ENCODE measurements around the gene GRIA1.
A peak's percentile ranks its signal among the peaks of the same experiment; 100 is the strongest.
"Not testable (repeated sequence)": the region's sequence is repeated elsewhere in the genome, so short reads cannot be mapped to it uniquely, and the experiment has no call there.

The GRIA1 gene

DNA sequence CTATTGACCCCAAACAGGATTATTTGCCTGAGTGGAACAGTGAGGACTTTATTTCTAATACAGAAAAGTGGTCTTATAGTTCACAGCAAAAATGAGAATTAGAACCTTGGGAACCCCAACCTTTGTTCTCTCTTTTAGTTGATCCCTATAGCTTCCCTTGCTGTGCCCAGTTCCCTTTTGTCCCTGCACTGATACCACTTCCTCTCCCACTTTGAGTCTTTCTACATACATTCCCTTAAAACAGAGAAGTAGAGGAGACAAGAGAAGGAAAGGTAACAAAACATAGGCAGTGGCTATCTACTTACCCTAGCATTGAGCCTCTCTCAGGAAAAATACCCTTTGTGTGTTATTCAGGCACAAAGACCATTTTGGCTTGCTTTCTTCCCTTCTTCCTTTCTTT is 301.8 kb downstream of the GRIA1 start:
- peak; percentile 23 for DNase-seq

DNA sequence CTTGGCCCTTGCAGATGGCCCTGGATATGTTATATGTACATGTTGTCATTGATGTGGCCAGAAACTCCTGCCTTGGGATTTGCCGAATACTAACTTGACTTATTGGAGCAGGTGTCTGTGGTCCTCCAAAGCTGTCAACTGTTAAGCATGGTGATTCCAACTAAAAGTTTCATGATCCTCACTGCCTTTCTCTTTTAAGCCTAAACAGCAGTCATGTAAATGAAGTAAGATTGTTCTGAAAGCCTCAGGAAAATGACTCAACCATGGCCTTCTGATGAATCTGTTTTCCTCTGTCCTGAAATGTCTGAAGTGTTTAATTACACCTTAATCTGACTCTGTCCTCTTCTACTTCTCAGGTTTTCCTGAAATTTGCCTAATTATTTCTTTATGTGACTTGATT is 303.2 kb downstream of the GRIA1 start:
- DNase-seq = no peak

DNA sequence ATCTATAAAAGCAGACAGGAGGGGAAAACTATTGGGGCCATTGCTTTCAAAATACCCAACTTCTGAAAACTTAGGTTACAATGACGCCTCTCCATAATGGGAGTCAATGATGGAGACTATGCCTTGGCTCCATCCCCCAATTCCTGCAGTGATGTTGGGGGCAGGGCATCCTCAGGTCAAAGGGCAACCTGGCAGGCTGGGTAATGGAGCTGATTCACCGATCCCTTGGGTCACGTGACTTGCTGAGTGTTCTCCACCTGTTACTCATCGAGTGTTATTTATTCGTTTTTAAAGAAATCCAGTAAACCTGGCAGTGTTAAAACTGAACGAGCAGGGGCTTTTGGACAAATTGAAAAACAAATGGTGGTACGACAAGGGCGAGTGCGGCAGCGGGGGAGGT is 303.9 kb downstream of the GRIA1 start:
- DNase-seq = no peak

DNA sequence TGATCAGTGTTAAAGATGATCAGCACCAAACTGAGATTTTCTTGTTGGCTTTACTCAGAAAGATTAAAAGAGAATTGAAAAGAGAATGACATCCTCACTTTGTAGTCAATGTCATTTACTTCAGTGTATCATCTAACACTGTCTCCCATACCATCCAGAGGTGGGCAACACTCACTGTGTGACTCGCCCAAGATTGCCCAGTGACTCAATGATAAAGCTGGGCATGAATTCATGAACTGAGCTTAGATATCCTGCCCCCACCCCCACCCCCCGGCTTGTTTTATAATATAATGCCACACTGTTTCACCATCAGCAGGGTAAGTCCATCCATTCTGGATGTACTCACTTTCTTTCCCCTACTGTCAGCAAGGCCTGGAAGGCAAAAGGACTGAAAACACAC is 306.1 kb downstream of the GRIA1 start:
- no peak for DNase-seq

DNA sequence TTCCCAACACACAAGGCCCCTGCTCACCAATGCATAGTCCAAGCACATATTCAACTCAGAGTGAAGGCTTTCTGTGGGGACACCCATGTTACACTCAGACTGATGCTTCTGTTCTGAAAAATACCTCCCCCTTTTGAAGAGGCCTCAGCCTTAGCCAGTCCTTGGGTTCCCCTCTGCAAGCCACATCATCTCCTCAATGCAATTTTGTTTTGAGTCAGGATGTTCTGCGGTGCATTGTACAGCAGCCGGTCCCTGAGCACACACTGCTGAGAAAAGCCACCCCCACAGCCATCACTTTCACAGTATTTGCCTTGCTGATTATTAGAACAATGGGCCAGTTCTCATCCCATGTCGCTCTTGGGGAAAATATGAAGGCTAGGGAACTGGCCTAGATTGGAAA is 307.0 kb downstream of the GRIA1 start:
- DNase-seq = no peak

DNA sequence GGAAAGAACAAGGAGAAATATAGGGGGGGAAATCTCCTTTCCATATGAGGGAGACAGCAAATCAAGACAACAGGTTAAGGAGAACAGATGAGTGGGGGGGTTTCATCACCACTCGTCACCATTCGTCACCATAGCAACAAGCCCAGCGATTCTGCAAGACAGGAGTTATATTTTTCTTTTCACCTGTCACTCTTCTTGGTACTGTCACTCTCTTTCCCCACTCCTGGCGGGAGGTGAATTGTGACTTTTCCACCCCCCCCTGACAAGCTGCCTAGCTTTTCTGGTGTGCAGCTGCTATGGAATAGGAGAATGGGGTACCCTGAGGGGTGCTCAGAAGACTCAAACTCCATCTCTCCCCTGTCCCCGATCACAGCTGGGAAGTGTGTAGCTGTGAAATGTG is 308.4 kb downstream of the GRIA1 start:
- no peak for DNase-seq

DNA sequence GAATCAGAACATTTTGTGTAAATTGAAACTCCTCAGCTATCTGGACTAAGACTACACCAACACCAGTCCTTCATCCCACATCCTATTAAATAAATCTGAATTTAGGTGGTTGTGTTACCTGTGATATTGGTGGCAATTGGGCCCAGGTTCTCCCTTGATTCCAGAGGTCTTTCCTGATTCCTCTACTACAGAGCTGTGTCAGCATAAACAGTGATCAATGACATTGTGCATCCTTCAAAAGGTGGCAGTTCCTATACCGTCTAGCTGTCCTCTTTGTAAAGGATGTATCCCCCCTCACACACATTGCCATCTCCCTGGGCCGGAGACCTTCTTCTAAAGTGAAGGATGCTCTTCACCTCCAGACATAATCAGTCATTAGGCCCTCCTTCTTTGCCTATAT is 309.0 kb downstream of the GRIA1 start:
- no peak for DNase-seq

DNA sequence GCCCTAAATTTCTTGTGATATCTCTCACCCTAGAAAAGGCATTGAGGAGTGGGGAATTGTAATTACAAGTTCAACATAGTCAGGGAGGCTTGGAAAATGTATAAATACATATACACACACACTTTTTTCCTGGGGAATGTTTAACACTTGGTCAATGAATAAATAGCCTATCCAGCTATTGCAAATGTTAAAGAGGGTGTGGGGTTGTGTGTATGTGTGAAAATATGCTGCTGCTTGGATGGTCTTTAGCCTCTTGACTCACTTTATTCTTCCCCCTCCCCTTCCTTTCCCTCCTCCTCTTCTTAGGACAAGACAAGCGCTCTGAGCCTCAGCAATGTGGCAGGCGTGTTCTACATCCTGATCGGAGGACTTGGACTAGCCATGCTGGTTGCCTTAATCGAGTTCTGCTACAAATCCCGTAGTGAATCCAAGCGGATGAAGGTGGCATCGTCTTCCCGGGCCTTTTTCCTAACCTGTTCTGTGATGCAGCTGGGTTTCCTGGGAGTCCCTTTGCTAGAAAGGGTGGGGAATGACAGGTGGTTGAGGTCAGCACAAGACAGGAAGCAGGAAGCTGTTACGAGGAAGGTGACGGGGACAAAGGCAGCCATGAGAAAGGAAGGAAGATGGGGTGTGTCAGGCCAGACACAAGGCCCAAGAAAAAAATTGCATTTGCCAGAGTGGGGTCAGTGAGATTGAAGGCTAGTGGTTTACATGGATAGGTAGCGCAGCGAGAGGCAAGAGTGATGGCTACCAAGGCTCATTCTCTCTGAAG is 311.8 kb downstream of the GRIA1 start:
- no peak for DNase-seq

DNA sequence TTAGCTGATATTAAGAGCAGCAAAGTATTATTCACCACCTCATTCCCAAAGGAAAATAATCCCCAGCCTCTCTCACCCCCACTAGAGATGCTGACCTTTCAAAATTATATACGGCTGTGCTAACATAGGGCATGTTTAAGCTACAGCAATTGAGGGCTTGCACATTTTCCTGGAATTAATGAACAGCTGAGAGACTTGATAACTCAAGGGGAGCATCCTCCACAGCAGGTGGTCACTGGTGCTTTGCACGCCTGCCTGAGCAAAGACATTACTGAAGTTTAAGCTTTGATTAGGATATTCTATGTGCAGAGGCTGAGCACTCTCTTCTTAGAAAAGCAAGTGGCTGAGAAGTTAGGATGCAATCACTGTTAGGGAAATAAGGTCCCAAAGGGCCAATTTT is 317.3 kb downstream of the GRIA1 start:
- no peak for DNase-seq

DNA sequence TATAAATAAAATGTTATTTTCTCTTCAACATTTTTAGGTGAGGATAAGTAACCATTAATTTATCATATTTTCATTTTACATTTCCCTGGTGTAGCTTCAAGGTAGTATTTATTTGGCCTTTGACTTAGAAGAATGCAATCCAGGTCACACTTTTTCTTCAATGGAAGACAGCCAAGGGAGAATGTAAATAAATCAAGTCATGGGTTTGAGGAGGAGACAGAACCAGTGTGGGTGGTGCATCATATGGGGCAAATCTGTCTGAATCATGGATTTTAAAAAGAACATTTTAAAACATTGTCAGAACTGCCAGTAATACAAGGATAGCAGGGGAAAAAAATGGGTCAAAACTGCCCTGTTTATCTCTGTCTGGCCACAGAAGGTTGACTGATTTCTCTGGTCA is 318.7 kb downstream of the GRIA1 start:
- no peak for DNase-seq

DNA sequence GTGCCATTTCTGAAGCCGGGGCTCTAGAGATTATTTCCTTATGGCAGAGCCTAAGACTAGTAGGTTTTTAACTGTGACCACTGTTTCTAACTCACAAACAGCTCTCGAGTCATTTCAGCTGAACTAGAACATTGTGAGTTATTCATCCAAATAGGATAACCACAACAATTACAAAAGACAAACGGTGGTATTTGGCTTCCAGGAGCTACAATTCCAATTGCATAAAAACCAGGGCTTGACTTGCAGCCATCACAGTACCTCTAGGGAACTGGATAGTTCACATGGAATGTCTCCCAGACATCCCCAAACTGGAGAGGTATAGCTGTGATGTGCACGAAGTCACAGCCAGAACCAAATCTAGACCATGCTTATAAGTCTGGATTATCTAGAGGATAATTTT is 323.4 kb downstream of the GRIA1 start:
- no peak for DNase-seq

DNA sequence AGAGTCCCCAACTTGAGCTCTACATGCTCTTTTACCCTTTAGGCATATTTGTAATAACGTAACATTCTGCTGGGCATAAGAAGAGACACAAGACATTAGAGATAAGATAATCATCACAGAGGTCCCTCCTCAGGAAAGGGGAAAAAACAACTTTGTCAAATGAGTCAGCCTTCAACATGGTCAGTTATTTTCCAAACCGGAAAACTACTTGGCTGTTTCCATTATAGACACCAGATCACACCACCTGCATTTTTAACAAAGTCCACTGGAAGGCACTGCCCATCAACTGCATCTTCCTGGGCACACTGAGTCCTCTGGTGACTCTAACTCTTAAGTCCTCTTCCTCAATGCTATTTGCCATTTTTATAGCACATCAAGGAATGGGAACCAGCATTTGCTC is 326.4 kb downstream of the GRIA1 start:
- no peak for DNase-seq

DNA sequence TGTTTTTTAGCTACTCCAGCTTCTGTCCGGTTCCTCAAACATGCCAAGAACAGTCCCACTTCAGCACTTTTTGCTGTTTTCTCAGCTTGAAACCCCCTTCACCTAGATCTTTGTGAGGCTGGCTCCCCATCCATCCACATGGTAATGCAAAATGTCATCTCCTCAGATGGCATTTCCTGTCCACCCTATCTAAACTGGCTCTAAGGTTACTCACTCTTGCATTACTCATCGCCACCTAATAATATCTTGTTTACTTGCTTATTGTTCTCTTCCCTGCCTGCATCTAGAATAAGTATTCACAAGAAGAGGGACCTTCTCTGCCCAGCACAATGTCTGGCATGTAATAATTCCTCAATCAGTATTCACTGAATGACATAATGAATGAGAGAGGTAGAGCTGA is 328.2 kb downstream of the GRIA1 start:
- DNase-seq = no peak

DNA sequence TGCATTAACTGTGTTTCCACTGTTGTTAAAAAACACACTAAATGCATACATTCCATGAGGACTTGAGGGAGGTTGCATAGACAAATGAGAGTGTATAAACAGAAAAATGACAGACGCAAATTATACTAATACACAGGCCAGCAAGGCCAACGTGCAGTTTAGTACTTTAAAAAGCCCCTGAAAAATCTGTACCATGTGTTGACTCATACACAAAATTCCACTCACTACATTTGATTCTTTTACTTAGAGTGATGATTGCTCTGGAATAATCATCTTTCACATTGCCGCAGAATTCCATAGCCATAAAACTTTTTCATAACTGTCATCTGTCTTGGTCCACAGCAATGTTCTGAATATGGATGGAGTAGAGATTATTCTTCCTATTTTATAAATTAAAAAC is 332.6 kb downstream of the GRIA1 start:
- no peak for DNase-seq

DNA sequence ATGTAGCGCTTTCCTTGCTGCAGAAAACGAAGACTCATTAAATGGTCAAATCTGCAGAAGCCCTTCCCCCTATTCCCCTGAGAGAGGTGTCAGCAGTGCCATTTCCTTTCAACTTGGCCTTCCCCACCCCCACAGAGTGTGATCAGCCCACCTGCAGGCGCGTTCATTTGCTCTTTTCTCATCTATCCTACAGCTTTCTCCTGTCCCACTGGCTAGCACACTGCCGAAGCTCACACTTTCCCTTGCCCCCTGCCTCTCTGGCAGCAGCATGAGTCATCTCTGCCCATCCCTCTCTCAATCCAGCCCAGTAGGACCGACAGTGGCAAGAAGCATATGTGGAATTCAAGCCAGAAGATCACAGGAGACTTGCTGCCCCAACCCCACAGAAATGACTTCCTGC is 334.4 kb downstream of the GRIA1 start:
- DNase-seq = no peak

DNA sequence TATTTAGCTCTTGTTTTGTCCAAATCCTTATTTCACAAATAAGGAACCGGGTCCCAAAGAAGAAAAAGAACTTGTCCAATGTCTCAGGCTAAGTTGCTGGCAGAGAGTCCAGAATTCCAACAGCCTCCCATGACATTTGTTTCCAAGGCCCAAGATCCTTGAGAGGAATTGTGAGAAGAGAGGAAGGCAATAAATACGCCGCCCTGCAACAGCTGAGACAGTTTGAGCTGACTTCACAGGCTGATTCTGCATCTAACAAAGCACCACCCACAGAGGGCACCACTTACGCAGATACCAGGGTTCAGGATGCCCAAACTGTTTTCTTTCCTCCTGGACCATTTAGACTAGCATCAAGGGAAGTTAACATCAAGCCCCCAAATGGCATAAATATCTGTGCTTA is 336.9 kb downstream of the GRIA1 start:
- DNase-seq = peak; percentile 54

DNA sequence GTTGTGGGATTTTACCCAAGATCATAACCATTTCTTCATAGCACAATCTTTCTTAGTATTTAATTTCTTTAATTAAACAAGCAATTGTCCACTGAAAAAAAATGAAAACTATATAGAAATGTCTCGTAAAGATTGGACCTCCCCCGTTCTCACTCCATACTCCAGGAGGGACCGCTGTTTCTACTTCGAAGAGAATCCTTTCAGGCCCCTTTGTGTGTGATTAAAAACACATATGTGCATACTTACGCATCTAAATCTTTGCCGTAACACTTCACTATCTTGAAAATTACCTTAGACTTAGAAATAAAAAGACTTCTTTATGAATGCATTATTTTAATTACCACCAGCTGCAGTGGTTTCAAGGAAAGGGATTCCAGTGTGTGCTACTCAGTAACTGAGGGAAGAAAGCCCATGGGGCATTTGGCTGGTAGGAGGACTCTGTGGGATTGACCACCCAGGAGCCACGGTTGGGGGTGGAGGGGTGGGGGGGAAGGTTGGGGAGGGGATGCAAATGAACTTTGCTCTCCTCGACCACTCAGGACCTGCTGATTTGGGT is 339.1 kb downstream of the GRIA1 start:
- DNase-seq = no peak

DNA sequence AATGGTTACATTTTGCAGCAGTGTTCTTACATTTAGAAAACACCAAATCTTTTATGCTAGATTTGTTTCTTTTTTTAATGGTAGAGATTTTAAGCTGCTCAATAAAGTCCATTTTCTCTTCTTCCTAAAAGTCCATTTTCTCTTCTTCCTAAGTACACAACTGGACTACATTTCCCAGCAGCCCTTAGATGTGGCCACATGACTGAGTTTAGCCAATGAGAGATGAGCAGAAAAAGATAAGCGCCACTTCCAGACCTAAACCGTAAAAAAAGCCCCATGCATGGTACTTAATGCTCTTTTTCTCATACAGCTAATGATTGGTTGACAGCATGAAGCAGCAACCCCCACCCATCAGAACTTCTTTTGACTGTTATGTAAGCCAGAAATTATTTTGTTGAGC is 341.5 kb downstream of the GRIA1 start:
- DNase-seq = peak; percentile 3

DNA sequence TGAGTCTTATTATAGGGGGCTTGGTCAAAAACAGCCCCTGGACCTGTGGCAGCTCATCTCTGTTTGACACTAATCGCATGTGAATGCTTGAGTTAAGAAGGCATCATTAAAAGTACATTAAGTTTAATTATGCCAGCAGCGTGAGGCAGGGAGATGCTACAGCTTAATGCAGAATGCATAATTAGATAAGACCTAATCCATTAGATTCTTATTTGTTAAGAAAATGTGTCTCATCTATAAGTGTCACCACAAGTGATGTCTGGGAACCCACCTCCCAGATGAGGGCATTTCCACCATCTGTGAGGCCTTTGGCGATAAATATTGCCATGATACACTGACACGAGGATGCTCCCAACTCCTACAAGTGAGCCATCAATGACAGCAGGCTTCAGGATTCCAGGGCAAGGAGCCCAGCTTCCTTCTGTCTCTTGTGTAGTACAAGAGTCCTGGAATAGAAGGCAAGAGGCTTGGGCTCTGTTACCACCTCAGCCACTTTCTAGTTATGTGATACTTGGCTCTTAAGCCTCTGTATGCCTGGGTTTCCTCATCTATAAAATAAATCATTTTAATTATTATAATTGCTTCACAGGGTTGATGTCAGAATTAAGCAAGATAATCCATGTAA is 345.5 kb downstream of the GRIA1 start:
- DNase-seq = no peak

DNA sequence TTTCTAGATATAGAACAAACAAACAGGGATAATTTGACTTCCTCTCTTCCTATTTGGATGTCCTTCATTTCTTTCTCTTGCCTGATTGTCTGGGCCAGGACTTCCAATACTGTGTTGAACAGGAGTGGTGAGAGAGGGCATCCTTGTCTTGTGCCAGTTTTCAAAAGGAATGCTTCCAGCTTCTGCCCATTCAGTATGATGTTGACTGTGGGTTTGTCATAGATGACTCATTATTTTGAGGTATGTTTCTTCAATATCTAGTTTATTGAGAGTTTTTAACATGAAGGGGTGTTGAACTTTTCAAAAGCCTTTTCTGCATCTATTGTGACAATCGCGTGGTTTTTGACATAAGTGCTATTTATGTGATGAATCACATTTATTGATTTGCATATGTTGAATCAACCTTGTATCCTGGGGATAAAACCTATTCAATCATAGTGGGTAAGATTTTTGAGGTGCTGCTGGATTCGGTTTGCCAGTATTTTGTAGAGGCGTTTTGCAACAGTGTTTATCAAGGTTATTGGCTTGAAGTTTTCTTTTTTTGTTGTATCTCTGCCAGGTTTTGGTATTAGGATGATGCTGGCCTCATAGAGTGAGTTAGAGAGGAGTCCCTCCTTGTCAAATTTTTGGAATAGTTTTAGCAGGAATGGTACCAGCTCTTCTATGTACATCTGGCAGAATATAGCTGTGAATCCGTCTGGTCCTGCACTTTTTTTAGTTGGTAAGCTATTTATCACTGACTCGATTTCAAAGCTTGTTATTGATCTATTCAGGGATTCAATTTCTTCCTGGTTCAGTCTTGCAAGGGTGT is 359.0 kb downstream of the GRIA1 start:
- DNase-seq = not testable (repeated sequence)

DNA sequence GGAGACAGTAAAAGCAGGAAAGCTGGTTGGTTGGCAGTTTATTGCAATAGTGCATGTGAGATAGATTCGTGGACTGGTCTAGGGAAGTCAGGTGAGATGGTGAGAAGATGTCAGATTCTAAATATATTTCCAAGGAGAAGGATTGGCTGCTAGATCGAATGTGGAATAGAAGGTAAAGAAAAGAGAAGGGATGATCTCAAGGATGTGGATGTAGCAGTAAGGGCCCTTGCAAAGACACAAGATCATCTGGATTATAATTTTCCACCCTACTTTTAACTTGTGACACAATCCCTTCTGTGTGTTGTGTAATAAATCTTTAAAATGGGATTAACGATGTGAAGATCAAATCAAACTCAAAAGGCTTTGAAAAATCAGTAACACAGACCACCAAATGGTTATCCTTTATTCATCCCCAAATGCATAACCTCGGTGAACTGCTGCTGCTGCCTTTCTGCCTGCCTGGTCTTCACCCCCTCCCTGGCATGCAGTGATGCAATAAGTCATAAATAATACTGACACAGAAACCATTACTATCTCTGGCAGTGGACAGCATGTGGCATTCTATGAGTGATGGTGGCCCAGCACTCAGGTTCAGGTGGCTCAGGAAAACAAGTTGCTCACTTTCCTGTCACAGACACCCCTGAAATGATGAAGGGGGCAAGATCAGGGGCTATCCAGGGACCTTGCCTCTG is 369.9 kb downstream of the GRIA1 start:
- no peak for DNase-seq

DNA sequence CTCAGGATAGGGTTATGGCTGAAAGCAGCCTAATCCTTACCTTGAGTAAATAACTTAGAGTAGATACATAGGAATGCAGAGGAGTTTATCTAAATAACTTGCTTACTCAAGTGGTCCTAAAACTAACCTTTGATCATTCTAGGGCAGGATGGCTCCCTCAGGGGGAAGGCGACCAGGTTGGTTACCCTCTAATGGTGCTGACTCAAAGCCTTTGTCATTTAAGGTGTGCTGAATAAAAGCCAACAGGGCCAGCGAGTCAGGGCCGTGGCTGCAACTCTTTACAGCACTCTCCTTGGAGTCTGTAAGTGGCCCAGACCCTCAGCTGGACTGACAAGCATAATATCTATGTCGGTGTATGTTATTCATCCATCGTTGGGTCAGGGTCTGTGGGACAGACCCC is 372.4 kb downstream of the GRIA1 start:
- not testable (repeated sequence) for DNase-seq

All from midbrain (tissue), 1 donor.